Vein endothelial cell (primary cell): ENCODE measurements around the gene SPRN. TPM values are rescaled to one million over a fixed set of nuclear protein-coding genes. Genes with fewer than 3 reads are reported as not detected.
A peak's percentile ranks its signal among the peaks of the same experiment; 100 is the strongest.

Experiments used
- small RNA-seq: library from RNA; depleted of rRNA; stranded (forward); fragments of <200 nt; gene quantifications from one replicate; pipeline ENCODE3, GENCODE V24; 2012
- total RNA-seq: library from RNA; depleted of rRNA; stranded (reverse); fragments of >200 nt; gene quantifications from 2 replicates; pipeline ENCODE4 v1.2.3, GENCODE V29; 2012

SPRN gene, protein sequence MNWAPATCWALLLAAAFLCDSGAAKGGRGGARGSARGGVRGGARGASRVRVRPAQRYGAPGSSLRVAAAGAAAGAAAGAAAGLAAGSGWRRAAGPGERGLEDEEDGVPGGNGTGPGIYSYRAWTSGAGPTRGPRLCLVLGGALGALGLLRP
- total RNA-seq: not detected in 2 replicates

DNA sequence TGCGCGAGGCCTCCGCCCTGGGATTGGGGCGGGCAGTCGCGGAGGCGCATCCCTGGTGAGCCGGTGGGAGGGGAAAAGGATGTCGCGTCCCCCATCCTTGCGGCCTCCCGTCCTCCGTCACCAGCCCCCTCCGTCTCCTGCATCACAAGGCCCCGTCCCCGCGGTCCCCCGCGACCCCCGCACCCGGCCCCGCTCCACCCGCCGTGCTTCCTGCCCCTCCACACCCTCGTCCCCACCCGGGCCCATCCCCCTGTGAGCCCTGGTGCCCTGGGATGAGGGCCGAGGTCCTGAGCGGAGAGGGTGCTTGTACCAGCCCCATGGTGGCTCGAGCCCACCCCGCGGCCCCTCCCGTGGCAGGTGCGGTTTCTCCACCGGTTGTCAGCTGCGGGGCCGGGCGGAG, at the start of gene SPRN:
TSS of gene SPRN (minus strand) at position 25 of the 400 bp plus-strand sequence. CDS start 944 bp downstream, outside the sequence.

DNA sequence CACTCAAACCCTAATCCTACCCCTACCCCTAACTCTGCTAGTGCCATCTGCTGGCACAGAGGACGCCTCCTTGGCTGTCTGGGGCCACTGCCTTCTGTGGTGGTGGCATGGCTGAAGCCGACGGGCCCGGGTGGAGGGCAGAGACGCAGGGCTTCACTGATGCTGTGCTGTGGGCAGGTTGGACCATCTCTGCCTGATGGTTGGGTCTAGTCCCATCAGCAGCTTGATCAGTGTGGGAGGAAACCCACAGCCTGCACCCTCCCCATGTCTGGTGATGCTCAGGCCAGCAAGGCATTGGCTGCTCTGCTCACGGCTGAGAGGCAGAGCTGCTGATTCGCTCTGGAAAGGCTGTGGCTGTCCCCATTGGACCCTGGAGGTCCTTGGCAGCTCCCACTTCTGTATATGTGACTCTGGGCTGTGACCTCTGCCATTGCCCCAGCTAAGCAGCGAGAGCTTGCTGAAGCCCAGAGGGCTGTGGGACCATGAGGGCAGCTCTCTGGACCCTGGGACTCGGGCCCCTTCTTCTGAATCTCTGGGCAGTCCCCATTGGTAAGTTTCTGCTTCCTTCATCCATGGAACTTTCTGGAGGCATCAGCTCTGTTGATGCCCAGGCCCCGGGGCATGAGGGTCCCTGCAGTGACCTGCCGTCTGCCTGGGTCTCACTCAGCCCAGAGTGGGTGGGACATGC, 29.2 kb upstream of the SPRN start, which contains the start of gene SCART1:
TSS of gene SCART1 (plus strand) at position 430 of the 688 bp plus-strand sequence. CDS start at position 483, 53 bp downstream.

DNA sequence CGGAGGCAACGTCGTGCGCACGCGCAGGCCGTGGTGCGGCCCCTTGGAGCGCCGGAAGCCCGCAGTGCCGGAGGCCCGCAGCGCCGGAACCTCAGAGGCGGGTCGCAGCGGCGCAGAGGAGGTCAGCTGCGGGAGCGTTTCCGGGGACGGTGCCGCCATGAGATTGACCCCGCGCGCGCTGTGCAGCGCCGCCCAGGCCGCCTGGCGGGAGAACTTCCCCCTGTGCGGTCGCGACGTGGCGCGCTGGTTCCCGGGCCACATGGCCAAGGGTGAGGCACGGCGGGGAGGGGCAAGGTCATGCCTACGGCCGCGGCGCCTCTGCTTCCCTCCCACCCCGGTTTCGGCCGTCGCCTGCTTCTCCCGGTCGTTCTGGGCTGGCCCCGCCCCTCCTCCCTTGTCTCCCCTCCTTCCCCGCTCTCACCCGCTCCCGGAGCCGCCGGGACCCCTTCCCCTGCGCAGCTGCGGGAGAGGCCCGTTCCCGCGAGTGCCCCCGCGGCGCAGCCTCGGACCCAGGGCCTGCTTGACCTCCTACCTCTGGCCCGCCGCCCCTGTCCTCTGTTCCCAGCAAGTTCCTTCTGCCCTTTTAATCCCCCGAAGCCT, 30.3 kb downstream of the SPRN start, which contains the start of gene MTG1:
TSS of gene MTG1 (plus strand) at position 94 of the 600 bp plus-strand sequence. CDS start at position 158, 64 bp downstream.

DNA sequence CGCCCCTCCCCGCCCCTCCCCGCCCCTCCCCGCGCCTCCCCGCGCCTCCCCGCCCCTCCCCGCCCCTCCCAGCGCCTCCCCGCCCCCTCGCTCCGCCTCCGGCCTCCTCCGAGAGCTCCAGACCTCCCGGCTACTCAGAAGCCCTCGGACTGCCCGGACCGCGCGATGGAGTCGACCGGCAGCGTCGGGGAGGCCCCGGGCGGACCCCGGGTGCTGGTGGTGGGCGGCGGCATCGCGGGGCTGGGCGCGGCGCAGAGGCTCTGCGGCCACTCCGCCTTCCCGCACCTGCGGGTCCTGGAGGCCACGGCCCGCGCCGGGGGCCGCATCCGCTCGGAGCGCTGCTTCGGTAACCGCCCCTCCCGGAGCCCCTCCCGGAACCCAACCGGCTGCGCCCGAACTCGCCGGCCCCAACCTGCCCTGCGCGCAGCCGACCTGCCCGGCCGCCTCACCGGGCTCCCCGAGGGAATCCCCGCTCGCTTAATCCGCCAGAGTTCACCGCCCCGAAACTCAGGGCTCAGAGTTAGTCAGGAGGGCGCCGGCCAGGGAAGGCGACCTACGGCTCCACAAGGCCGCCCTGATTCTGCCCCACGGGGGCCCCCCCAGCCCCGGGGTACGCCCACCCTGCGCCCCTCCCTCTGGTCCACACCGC, 45.1 kb downstream of the SPRN start, which contains the start of gene PAOX:
TSS of gene PAOX (plus strand) at position 111 of the 649 bp plus-strand sequence. CDS start at position 166, 55 bp downstream.

DNA sequence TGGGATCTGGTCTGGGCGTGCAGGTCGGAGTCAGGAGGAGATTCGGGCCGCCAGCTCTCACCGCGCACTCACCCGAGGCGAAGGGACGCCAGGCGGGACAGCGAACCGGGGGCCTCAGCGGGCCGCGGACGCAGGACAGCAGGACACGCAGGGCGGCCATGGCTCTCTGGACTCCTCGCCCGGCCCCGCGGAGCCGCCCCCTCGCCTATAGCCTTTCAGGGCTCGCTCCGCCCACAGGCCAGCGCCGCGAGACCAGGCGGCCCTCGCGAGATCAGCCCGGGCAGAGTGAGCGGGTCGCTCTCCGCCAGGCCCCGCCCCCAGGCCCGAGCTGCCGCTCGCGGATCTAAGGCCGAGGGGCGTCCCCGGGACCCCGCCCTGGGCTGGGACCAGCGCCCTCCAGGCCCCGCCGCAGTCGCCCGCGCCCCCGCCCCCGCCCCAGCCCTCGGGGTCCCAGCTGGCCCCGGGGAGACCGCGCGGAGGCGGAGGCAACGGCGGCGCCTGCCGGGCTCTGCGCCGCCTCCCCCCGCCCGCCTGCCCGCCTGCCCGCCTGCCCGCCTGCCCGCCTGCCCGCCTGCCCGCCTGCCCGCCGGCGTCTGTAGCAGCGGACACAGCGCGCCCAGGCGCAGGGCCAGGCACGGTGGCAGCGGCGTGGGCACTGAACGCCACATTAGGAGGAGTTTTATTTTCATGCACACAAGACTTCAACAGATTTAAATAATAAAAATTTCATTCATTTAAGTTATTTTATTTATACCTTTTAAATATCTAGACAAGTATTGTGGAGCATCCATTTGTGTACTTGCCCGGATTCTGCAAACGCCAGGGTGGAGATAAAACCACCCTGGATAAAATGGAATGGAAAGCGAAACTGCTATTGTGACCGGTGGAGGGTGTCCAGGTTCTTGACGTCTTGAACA, 51.0 kb downstream of the SPRN start, which contains the start of gene ECHS1:
TSS of gene ECHS1 (minus strand) at position 181 of the 917 bp plus-strand sequence. CDS start at position 160, 21 bp downstream.

Small RNAs within 50 kb of the gene (small RNA-seq; reads per million reads assigned to genes)
- gene AL360181.4 (not detected), gene MIR3944 (0.32 reads per million, percentile 11 among the genes with 10 or more reads in this experiment)

Other genes with a start within 250 kb of the SPRN start
- not detected in 2 replicates for gene UTF1, start 194.4 kb downstream of the SPRN start, total RNA-seq
- not detected in 2 replicates for gene VENTX, start 186.8 kb downstream of the SPRN start, total RNA-seq
- 0.33 and 0.57 TPM in 2 replicates for gene ADAM8, start 147.8 kb downstream of the SPRN start, total RNA-seq
- 51.9 and 62.6 TPM in 2 replicates for gene TUBGCP2, start 115.8 kb downstream of the SPRN start, total RNA-seq
- 26.1 and 31.9 TPM in 2 replicates for gene ZNF511, start 115.7 kb downstream of the SPRN start, total RNA-seq
- not detected in 2 replicates for gene CALY, start 87.7 kb downstream of the SPRN start, total RNA-seq
- gene PRAP1, start 77.3 kb downstream of the SPRN start, total RNA-seq: not detected in 2 replicates
- gene FUOM, start 66.6 kb downstream of the SPRN start, total RNA-seq: 22.4 and 28.4 TPM in 2 replicates
- 79.3 and 83.0 TPM in 2 replicates for gene ECHS1, start 51.3 kb downstream of the SPRN start, total RNA-seq
- gene PAOX, start 45.4 kb downstream of the SPRN start, total RNA-seq: 4.8 and 5.9 TPM in 2 replicates
- 35.3 and 40.5 TPM in 2 replicates for gene MTG1, start 30.5 kb downstream of the SPRN start, total RNA-seq
- 1.3 and 1.6 TPM in 2 replicates for gene SCART1, start 29.3 kb upstream of the SPRN start, total RNA-seq
- 0.76 and 1.3 TPM in 2 replicates for gene CYP2E1, start 102.7 kb upstream of the SPRN start, total RNA-seq
- 0.33 TPM in 1 of 2 replicates, not detected in the other for gene SYCE1, start 141.0 kb upstream of the SPRN start, total RNA-seq
- gene FRG2B, start 202.2 kb upstream of the SPRN start, total RNA-seq: not detected in 2 replicates